ENCODE data around the gene TFCP2.
"Not testable (repeated sequence)": the region's sequence is repeated elsewhere in the genome, so short reads cannot be mapped to it uniquely, and the experiment has no call there.

TFCP2 gene

GRCh38 chr12:51080136-51080535 is 92.8 kb downstream of the TFCP2 start:
- no peak for TF ChIP-seq ZFX (IDR thresholded peaks at IDR 0.05)
- no peak for TF ChIP-seq CTCF (conservative IDR thresholded peaks at IDR 0.05)
- H3K27ac ChIP-seq = no peak overlapping the region

GRCh38 chr12:51078866-51079265 is 94.1 kb downstream of the TFCP2 start:
- not testable (repeated sequence) for H3K27ac ChIP-seq

- H3K27ac ChIP-seq = not testable (repeated sequence)
These were observed 94.6 kb downstream of the TFCP2 start for GRCh38 chr12:51078346-51078745.

- no peak overlapping the region for H3K27ac ChIP-seq
- no peak for TF ChIP-seq ZFX (IDR thresholded peaks at IDR 0.05)
- TF ChIP-seq CTCF (conservative IDR thresholded peaks at IDR 0.05) = no peak
These were observed 95.0 kb downstream of the TFCP2 start for GRCh38 chr12:51077930-51078329.

GRCh38 chr12:51076236-51076930 is 96.6 kb downstream of the TFCP2 start:
- TF ChIP-seq CTCF (conservative IDR thresholded peaks at IDR 0.05) (no peak), ZFX (IDR thresholded peaks at IDR 0.05) (no peak)
- H3K27ac ChIP-seq = no peak overlapping the region

GRCh38 chr12:51075390-51075789 is 97.5 kb downstream of the TFCP2 start:
- H3K27ac ChIP-seq = no peak overlapping the region
- TF ChIP-seq ZFX (IDR thresholded peaks at IDR 0.05) = no peak

GRCh38 chr12:51071663-51072062 is 101.3 kb downstream of the TFCP2 start:
- H3K27ac ChIP-seq = no peak overlapping the region
- TF ChIP-seq ZFX (IDR thresholded peaks at IDR 0.05) (no peak), CTCF (conservative IDR thresholded peaks at IDR 0.05) (no peak)

- H3K27ac ChIP-seq = no peak overlapping the region
- TF ChIP-seq ZFX (IDR thresholded peaks at IDR 0.05) (no peak), CTCF (conservative IDR thresholded peaks at IDR 0.05) (no peak)
These were observed 102.9 kb downstream of the TFCP2 start for GRCh38 chr12:51070004-51070403.

GRCh38 chr12:51067771-51068170 is 105.2 kb downstream of the TFCP2 start:
- TF ChIP-seq CTCF (conservative IDR thresholded peaks at IDR 0.05) (no peak), ZFX (IDR thresholded peaks at IDR 0.05) (no peak)
- no peak overlapping the region for H3K27ac ChIP-seq

Data from C4-2B (cell line).